Keratinocyte (primary cell): Measurements from ENCODE around the gene CNTLN. TPM values are rescaled to one million over a fixed set of nuclear protein-coding genes. Genes with fewer than 3 reads are reported as not detected.

Experiments
- DNase-seq: peaks from one replicate; pipeline ENCODE4 v3.0.0-alpha.2; 2011; ENCODE audit warnings: low read depth, missing footprints, low spot score
- FAIRE-seq: peaks from 2 replicates; lab custom pipeline; 2011; peaks lifted over from hg19 to GRCh38; lab: Jason Lieb, UNC
- H2AFZ ChIP-seq: 2 replicates; pipeline ENCODE4 v1.6.0; 2012; ENCODE audit warnings: low read length, control low read depth, inconsistent platforms; ENCODE audit not compliant: control insufficient read depth
- H3K27ac ChIP-seq: 2 replicates; pipeline ENCODE4 v1.5.1; 2011; ENCODE audit warnings: low read length; ENCODE audit not compliant: control insufficient read depth, insufficient read depth
- H3K27me3 ChIP-seq: 3 replicates; pipeline ENCODE4 v1.6.0; 2011; ENCODE audit warnings: low read length; ENCODE audit not compliant: control insufficient read depth, insufficient read depth; ENCODE audit errors: extremely low read depth
- H3K36me3 ChIP-seq, 2 experiments: 2 replicates in 1 of 2; 3 replicates in 1 of 2; pipeline ENCODE4 v1.5.1; 2011; ENCODE audit warnings: low read length in 2 of 2, mild to moderate bottlenecking in 1 of 2; ENCODE audit not compliant: control insufficient read depth in 2 of 2, insufficient read depth in 2 of 2; ENCODE audit errors: extremely low read depth in 1 of 2
- H3K4me1 ChIP-seq: 3 replicates; pipeline ENCODE4 v1.5.1; 2011; ENCODE audit warnings: low read length; ENCODE audit not compliant: control insufficient read depth, insufficient read depth; ENCODE audit errors: extremely low read depth
- H3K4me2 ChIP-seq: 3 replicates; pipeline ENCODE4 v1.6.0; 2011; ENCODE audit warnings: low read depth, low read length; ENCODE audit not compliant: control insufficient read depth, insufficient read depth; ENCODE audit errors: extremely low read depth
- H3K4me3 ChIP-seq, 3 experiments: fragments of 200-600 bp in 1 of 3; sonication (generic) in 1 of 3; 2 replicates in 2 of 3; 3 replicates in 1 of 3; pipeline ENCODE4 v1.5.1; 2011 to 2016; ENCODE audit warnings: low read length in 3 of 3, mild to moderate bottlenecking in 3 of 3, control low read depth in 2 of 3, inconsistent platforms in 1 of 3, low read depth in 1 of 3, mixed read lengths in 1 of 3, mixed run types in 1 of 3, moderate library complexity in 1 of 3; ENCODE audit not compliant: control insufficient read depth in 2 of 3, insufficient read depth in 2 of 3; ENCODE audit errors: extremely low read depth in 1 of 3
- H3K79me2 ChIP-seq: 2 replicates; pipeline ENCODE4 v1.6.0; 2012; ENCODE audit warnings: low read length; ENCODE audit not compliant: control insufficient read depth, insufficient read depth
- H3K9ac ChIP-seq: 3 replicates; pipeline ENCODE4 v1.6.0; 2011; ENCODE audit warnings: low read length; ENCODE audit not compliant: control insufficient read depth, insufficient read depth; ENCODE audit errors: extremely low read depth
- H3K9me1 ChIP-seq: 3 replicates; pipeline ENCODE4 v1.6.0; 2011; ENCODE audit warnings: low read length; ENCODE audit not compliant: control insufficient read depth, insufficient read depth; ENCODE audit errors: extremely low read depth
- H3K9me3 ChIP-seq: 2 replicates; pipeline ENCODE4 v1.5.1; 2012; ENCODE audit warnings: low read depth, low read length; ENCODE audit not compliant: control insufficient read depth
- H4K20me1 ChIP-seq: 3 replicates; pipeline ENCODE4 v1.6.0; 2011; ENCODE audit warnings: low read length; ENCODE audit not compliant: control insufficient read depth, insufficient read depth; ENCODE audit errors: extremely low read depth
- CTCF ChIP-seq, 3 experiments: IDR thresholded peaks in 1 of 3; conservative IDR thresholded peaks in 1 of 3; optimal IDR thresholded peaks in 1 of 3; 2 replicates in 2 of 3; 3 replicates in 1 of 3; pipeline versions ENCODE3 to v1.5.1; 2011; ENCODE audit warnings: low read length in 3 of 3, mild to moderate bottlenecking in 3 of 3, moderate library complexity in 2 of 3, control low read depth in 1 of 3, inconsistent platforms in 1 of 3; ENCODE audit not compliant: insufficient read depth in 2 of 3; ENCODE audit errors: extremely low read depth in 1 of 3
- EZH2 ChIP-seq: IDR thresholded peaks from one replicate; pipeline ENCODE4 v1.6.1; 2012; ENCODE audit warnings: inconsistent platforms, mild to moderate bottlenecking, low read length, moderate library complexity
- dilution Hi-C: fragments of 300-500 bp; cut with MboI; formaldehyde crosslinking; loops from one replicate; pipeline ENCODE4 v1.7.0; 2020; ENCODE audit warnings: low sequenced_read_pairs; ENCODE audit not compliant: extremely low pct_ligation_motif_present
- polyA plus RNA-seq, 5 experiments: library from polyadenylated mRNA; depleted of rRNA in 3 of 5; stranded (reverse) in 3 of 5; stranded (forward) in 1 of 5; unstranded in 1 of 5; fragments of >200 nt; gene quantifications; 1 replicate in 1 of 5; 2 replicates in 3 of 5; 3 replicates in 1 of 5; pipeline versions ENCODE4 v1.2.1 to v1.2.3, GENCODE V29; 2011 to 2012; ENCODE audit warnings: missing spikeins in 2 of 5, low read depth in 1 of 5, low replicate concordance in 1 of 5

CNTLN gene
- polyA plus RNA-seq, 1 donor (not counting 4 experiments of a cell fraction or from before 2014, with no cell fraction given): 2.4 TPM

GRCh38 chr9:17088566-17088965 is 46.3 kb upstream of the CNTLN start:
- no peak for DNase-seq
- dilution Hi-C loops: no loop called here

GRCh38 chr9:17090041-17090440 is 44.8 kb upstream of the CNTLN start:
- Histone ChIP-seq H3K79me2 (no peaks in the 10 kb centered on the region), H3K4me1 (no peaks in the 10 kb centered on the region), H3K4me3 (no peak overlapping the region), H3K27me3 (no peaks in the 10 kb centered on the region), H2AFZ (no peak overlapping the region), H3K27ac (no peak overlapping the region), H3K36me3 (no peaks in the 10 kb centered on the region), H3K4me2 (no peak overlapping the region), H3K9ac (no peak overlapping the region), H4K20me1 (no peaks in the 10 kb centered on the region), H3K9me1 (no peaks in the 10 kb centered on the region), H3K9me3 (no peaks in the 10 kb centered on the region)
- dilution Hi-C loops: no loop called here
- TF ChIP-seq CTCF (optimal IDR thresholded peaks at IDR 0.05 in 1 of 3, IDR thresholded peaks at IDR 0.05 in 1 of 3, conservative IDR thresholded peaks at IDR 0.05 in 1 of 3; ENCODE audit: extremely low read depth in 1 of 3, insufficient read depth in 2 of 3, low read length in 3 of 3): no peak
- FAIRE-seq (no peak), DNase-seq (no peak)

More at GRCh38 chr9:17088566-17088965, 46.3 kb upstream of the CNTLN start:
- Histone ChIP-seq H3K9ac (no peak overlapping the region), H4K20me1 (no peaks in the 10 kb centered on the region), H3K27me3 (no peaks in the 10 kb centered on the region), H3K79me2 (no peaks in the 10 kb centered on the region), H3K36me3 (no peaks in the 10 kb centered on the region), H3K4me3 (no peak overlapping the region), H3K4me2 (no peak overlapping the region), H3K9me1 (no peaks in the 10 kb centered on the region), H2AFZ (no peak overlapping the region), H3K4me1 (no peaks in the 10 kb centered on the region), H3K9me3 (no peaks in the 10 kb centered on the region), H3K27ac (no peak overlapping the region)
- no peak for FAIRE-seq
- TF ChIP-seq CTCF (optimal IDR thresholded peaks at IDR 0.05 in 1 of 3, IDR thresholded peaks at IDR 0.05 in 1 of 3, conservative IDR thresholded peaks at IDR 0.05 in 1 of 3; ENCODE audit: extremely low read depth in 1 of 3, insufficient read depth in 2 of 3, low read length in 3 of 3) (no peak), EZH2 (no peak)
